GM12878 (cell line): ENCODE measurements around the gene NEK7. TPM values are rescaled to one million over a fixed set of nuclear protein-coding genes. Genes with fewer than 3 reads are reported as not detected.

ENCODE experiments used
- ATAC-seq: fragments of 200-7000 bp; cut with Tn5 transposase; 3 replicates; pipeline ENCODE4 v1.9.1; 2020; ENCODE audit warnings: mild to moderate bottlenecking, moderate library complexity
- BruUV-seq: library from RNA; stranded (reverse); fragments of 400-500 nt; replicated peaks from 2 replicates; lab custom pipeline; 2021; lab: Mats Ljungman, UMichigan
- CTCF ChIA-PET: fragments of 300-600 bp; sonication (Branson Sonifier 250); formaldehyde crosslinking; extraction: SDS; loops from one replicate; lab custom pipeline; 2021; ENCODE audit warnings: inconsistent platforms; lab: Yijun Ruan, JAX
- POLR2A ChIA-PET: fragments of 350-600 bp; formaldehyde crosslinking; extraction: SDS; loops from one replicate; lab custom pipeline; 2021; ENCODE audit warnings: inconsistent platforms; lab: Charles Lee
- RAD21 ChIA-PET: fragments of 300-600 bp; sonication (Branson Sonifier 250); formaldehyde crosslinking; loops from one replicate; lab custom pipeline; 2023; ENCODE audit warnings: antibody characterized with exemption; ENCODE audit not compliant: unreplicated experiment; lab: Charles Lee
- SMC1A ChIA-PET: fragments of 300-600 bp; sonication (Branson Sonifier 250); formaldehyde crosslinking; loops from one replicate; lab custom pipeline; 2023; ENCODE audit not compliant: unreplicated experiment, uncharacterized antibody; lab: Charles Lee
- DNase-seq: peaks from one replicate; pipeline ENCODE4 v3.0.0-alpha.2; 2011; ENCODE audit warnings: low read depth, low spot score
- FAIRE-seq: peaks from 3 replicates; lab custom pipeline; 2011; peaks lifted over from hg19 to GRCh38; lab: Jason Lieb, UNC
- H2AFZ ChIP-seq: 2 replicates; pipeline ENCODE4 v1.6.0; 2011; ENCODE audit warnings: low read depth, low read length, control low read depth; ENCODE audit not compliant: control insufficient read depth
- H3K27ac ChIP-seq: 2 replicates; pipeline ENCODE4 v1.5.1; 2011; ENCODE audit warnings: control low read depth; ENCODE audit not compliant: control insufficient read depth, insufficient read depth
- H3K27me3 ChIP-seq, 2 experiments: replicated peaks in 1 of 2; 2 replicates each; pipeline versions ENCODE4 v1.6.0 to v1.6.1; 2011; ENCODE audit warnings: low read length in 1 of 2; ENCODE audit not compliant: control insufficient read depth in 2 of 2, insufficient read depth in 2 of 2
- H3K36me3 ChIP-seq, 2 experiments: 2 replicates each; pipeline ENCODE4 v1.5.1; 2011; ENCODE audit warnings: low read length in 1 of 2; ENCODE audit not compliant: control insufficient read depth in 2 of 2, insufficient read depth in 2 of 2
- H3K4me1 ChIP-seq: 2 replicates; pipeline ENCODE4 v1.6.1; 2011; ENCODE audit warnings: mild to moderate bottlenecking, low read length, moderate library complexity, mixed read lengths; ENCODE audit not compliant: control insufficient read depth, insufficient read depth
- H3K4me2 ChIP-seq: 2 replicates; pipeline ENCODE4 v1.6.0; 2011; ENCODE audit warnings: control low read depth; ENCODE audit not compliant: control insufficient read depth, insufficient read depth
- H3K4me3 ChIP-seq: fragments of 200-600 bp; sonication (generic); 2 replicates; pipeline ENCODE4 v1.5.1; 2016
- H3K79me2 ChIP-seq: 2 replicates; pipeline ENCODE4 v1.6.0; 2011; ENCODE audit warnings: low read length; ENCODE audit not compliant: control insufficient read depth, insufficient read depth
- H3K9ac ChIP-seq: 2 replicates; pipeline ENCODE4 v1.8.0; 2011; ENCODE audit warnings: low read length, control low read depth, mixed read lengths; ENCODE audit not compliant: control insufficient read depth, insufficient read depth
- H3K9me3 ChIP-seq: replicated peaks from 3 replicates; pipeline ENCODE4 v1.5.1; 2011; ENCODE audit warnings: mild to moderate bottlenecking, low read length; ENCODE audit not compliant: control insufficient read depth, insufficient read depth
- H4K20me1 ChIP-seq: 2 replicates; pipeline ENCODE4 v1.6.0; 2011; ENCODE audit not compliant: control insufficient read depth, insufficient read depth
- EZH2 ChIP-seq: IDR thresholded peaks from 2 replicates; pipeline ENCODE4 v1.6.1; 2012; ENCODE audit warnings: low read depth, mild to moderate bottlenecking, control low read depth, inconsistent platforms, low read length, borderline replicate concordance; ENCODE audit not compliant: control insufficient read depth
- MAX ChIP-seq: IDR thresholded peaks from 2 replicates; pipeline ENCODE4 v1.6.1; 2012; ENCODE audit warnings: low read depth, low read length, improper control_type of control experiment
- NFYA ChIP-seq: IDR thresholded peaks from 2 replicates; pipeline ENCODE4 v1.6.1; 2011; ENCODE audit warnings: low read depth, mild to moderate bottlenecking, low read length, improper control_type of control experiment, borderline replicate concordance
- NKRF ChIP-seq: fragments of 450-650 bp; conservative IDR thresholded peaks from 2 replicates; pipeline ENCODE4 v1.6.1; 2017; ENCODE audit warnings: mild to moderate bottlenecking, moderate library complexity
- TCF3 ChIP-seq: IDR thresholded peaks from 2 replicates; pipeline ENCODE4 v1.6.1; 2012; ENCODE audit warnings: low read depth, mild to moderate bottlenecking, low read length, borderline replicate concordance; ENCODE audit not compliant: insufficient read depth
- YY1 ChIP-seq: IDR thresholded peaks from 2 replicates; pipeline ENCODE4 v1.6.1; 2011; ENCODE audit warnings: low read depth, mild to moderate bottlenecking, low read length
- ZSCAN29 ChIP-seq: fragments of 450-650 bp; IDR thresholded peaks from 2 replicates; pipeline ENCODE4 v1.6.1; 2017; ENCODE audit warnings: mild to moderate bottlenecking, moderate library complexity
- WGBS: methylation state at CpG from one replicate; pipeline ENCODE4 v1.1.6; 2016; ENCODE audit warnings: low lambda C conversion rate; ENCODE audit not compliant: insufficient replicate concordance, insufficient coverage; ENCODE audit errors: missing lambda C conversion rate; 5-methylcytosine and 5-hydroxymethylcytosine counted together
- in situ Hi-C: fragments of 300-500 bp; cut with MboI; formaldehyde crosslinking; loops from 9 replicates; pipeline ENCODE4 v1.14.3; 2018; ENCODE audit warnings: mixed read lengths
- intact Hi-C: fragments of 100-400 bp; cut with micrococcal nuclease; formaldehyde crosslinking; loops from one replicate; pipeline ENCODE4 v1.14.2; 2022; ENCODE audit not compliant: unreplicated experiment
- polyA plus RNA-seq, 11 experiments: library from polyadenylated mRNA; depleted of rRNA in 4 of 11; unstranded in 6 of 11; stranded (reverse) in 5 of 11; fragments of >200 nt; fragmentation: Nextera tagmentation in 4 of 11; fragmentation: Illumina TruSeq in 1 of 11; extraction: Ambion mirVana in 4 of 11; extraction: Trizol in 1 of 11; gene quantifications; 1 replicate in 1 of 11; 2 replicates in 10 of 11; pipeline versions ENCODE4 v1.2.1 to v1.2.3, GENCODE V29; 2011 to 2016; ENCODE audit warnings: inconsistent platforms in 2 of 11, missing spikeins in 2 of 11, low read depth in 1 of 11
- total RNA-seq, 4 experiments: library from RNA; depleted of rRNA in 3 of 4; stranded (reverse); fragments of >200 nt in 3 of 4; fragmentation: Illumina TruSeq in 1 of 4; extraction: Trizol in 1 of 4; gene quantifications; 2 replicates each; pipeline versions ENCODE4 v1.2.1 to v1.2.3, GENCODE V29; 2013 to 2021

The NEK7 gene
- total and polyA plus RNA-seq, 10 of the 15 experiments (the other 5 are each of a cell fraction or from before 2014, with no cell fraction given) = 9.4 to 77.7 (median 24.0) TPM

GRCh38 chr1:198245379-198245778, 88.6 kb downstream of the NEK7 start:
- Histone ChIP-seq H3K4me2 (no peak overlapping the region), H2AFZ (no peak overlapping the region), H3K9ac (no peak overlapping the region), H3K36me3 (no peaks in the 10 kb centered on the region), H3K4me1 (no peaks in the 10 kb centered on the region), H4K20me1 (no peaks in the 10 kb centered on the region), H3K79me2 (no peaks in the 10 kb centered on the region), H3K27me3 (no peaks in the 10 kb centered on the region), H3K27ac (no peak overlapping the region), H3K4me3 (no peak overlapping the region), H3K9me3 (no peaks in the 10 kb centered on the region)
- ATAC-seq (no peak), FAIRE-seq (no peak), DNase-seq (no peak)
- WGBS = 97% methylated on average over 2 of the region's 2 CpGs
- in situ Hi-C loops = no loop called here
- RAD21 ChIA-PET = no interaction called here
- no peak for TF ChIP-seq TCF3
- TF ChIP-seq MAX = no peak
- TF ChIP-seq EZH2 = no peak
- no peak for TF ChIP-seq YY1
- TF ChIP-seq ZSCAN29 = no peak
- TF ChIP-seq NKRF = no peak
- TF ChIP-seq NFYA = no peak
- intact Hi-C loops = no loop called here
- CTCF ChIA-PET = no interaction called here
- POLR2A ChIA-PET = no interaction called here
- SMC1A ChIA-PET = interaction anchor here (1.2 to 2.6 kb wide), 4 partner anchors 8 to 82 kb away, joined by 3 to 7 read pairs (median 4); no protein-coding TSS in a partner anchor
- BruUV-seq = no TSS peak
